Type B pancreatic cell (in vitro differentiated cells): ENCODE results near the gene ZDHHC1. TPM values are rescaled to one million over a fixed set of nuclear protein-coding genes. Genes with fewer than 3 reads are reported as not detected.

Experiments used
- DNase-seq: peaks from one replicate; pipeline ENCODE4 v3.0.0; 2021; ENCODE audit warnings: mixed read lengths; ENCODE audit not compliant: unreplicated experiment; ENCODE audit errors: extremely low spot score
- H3K27ac Mint-ChIP-seq: 2 replicates; pipeline ENCODE4 v1.8.0; 2021; ENCODE audit warnings: mild to moderate bottlenecking, mixed read lengths
- H3K27me3 Mint-ChIP-seq: 2 replicates; pipeline ENCODE4 v1.8.0; 2021; ENCODE audit warnings: mixed read lengths
- H3K36me3 Mint-ChIP-seq: 2 replicates; pipeline ENCODE4 v1.8.0; 2021; ENCODE audit warnings: mixed read lengths
- H3K4me1 Mint-ChIP-seq: one replicate; pipeline ENCODE4 v1.8.0; 2021; ENCODE audit warnings: mixed read lengths; ENCODE audit not compliant: unreplicated experiment
- H3K4me3 Mint-ChIP-seq: 2 replicates; pipeline ENCODE4 v1.8.0; 2021; ENCODE audit warnings: mild to moderate bottlenecking, mixed read lengths
- H3K9me3 Mint-ChIP-seq: 2 replicates; pipeline ENCODE4 v1.8.0; 2021; ENCODE audit warnings: mixed read lengths
- CTCF ChIP-seq: fragments of 200-600 bp; sonication (generic); conservative IDR thresholded peaks from 2 replicates; pipeline ENCODE4 v1.5.0; 2021; ENCODE audit warnings: antibody characterized with exemption, mild to moderate bottlenecking
- total RNA-seq: library from RNA; stranded (reverse); gene quantifications from 2 replicates; pipeline ENCODE4 v1.2.1, GENCODE V29; 2021; ENCODE audit warnings: low replicate concordance

Gene ZDHHC1
- total RNA-seq, 1 donor from 2014 or later, result 11.3 TPM

GRCh38 chr16:67392301-67393059, 23.8 kb downstream of the ZDHHC1 start:
- H3K36me3 Mint-ChIP-seq, result no peaks in the 10 kb centered on the region
- H3K27me3 Mint-ChIP-seq, result peaks cover 18% of the 10 kb centered on the region
- no peak for TF ChIP-seq CTCF
- H3K4me1 Mint-ChIP-seq, result peaks cover 19% of the 10 kb centered on the region
- peak overlapping the region; percentile 82 for H3K4me3 Mint-ChIP-seq
- no peaks in the 10 kb centered on the region for H3K9me3 Mint-ChIP-seq
- DNase-seq, result no peak
- peak overlapping the region; percentile 76 for H3K27ac Mint-ChIP-seq

- no peaks in the 10 kb centered on the region for H3K9me3 Mint-ChIP-seq
- H3K27me3 Mint-ChIP-seq, result peaks cover 18% of the 10 kb centered on the region
- peak overlapping the region; percentile 82 for H3K4me3 Mint-ChIP-seq
Observed at GRCh38 chr16:67391424-67392300, 24.6 kb downstream of the ZDHHC1 start.

GRCh38 chr16:67390816-67391423, 25.4 kb downstream of the ZDHHC1 start:
- H3K4me3 Mint-ChIP-seq, result no peak overlapping the region
- H3K27me3 Mint-ChIP-seq, result peaks cover 18% of the 10 kb centered on the region
- no peaks in the 10 kb centered on the region for H3K36me3 Mint-ChIP-seq
- peak overlapping the region; percentile 46 for H3K27ac Mint-ChIP-seq
- no peaks in the 10 kb centered on the region for H3K9me3 Mint-ChIP-seq
- peaks cover 14% of the 10 kb centered on the region for H3K4me1 Mint-ChIP-seq
- no peak for DNase-seq
- no peak for TF ChIP-seq CTCF

More at GRCh38 chr16:67391424-67392300, 24.6 kb downstream of the ZDHHC1 start:
- no peak for DNase-seq
- peak overlapping the region; percentile 76 for H3K27ac Mint-ChIP-seq
- H3K4me1 Mint-ChIP-seq, result peaks cover 14% of the 10 kb centered on the region
- no peaks in the 10 kb centered on the region for H3K36me3 Mint-ChIP-seq
- TF ChIP-seq CTCF, result no peak

GRCh38 chr16:67389911-67390815, 26.1 kb downstream of the ZDHHC1 start:
- DNase-seq, result no peak
- no peak for TF ChIP-seq CTCF
- Mint-ChIP-seq H3K27me3 (peaks cover 18% of the 10 kb centered on the region), H3K27ac (no peak overlapping the region), H3K36me3 (no peaks in the 10 kb centered on the region), H3K9me3 (no peaks in the 10 kb centered on the region), H3K4me3 (peak overlapping the region; percentile 32), H3K4me1 (peaks cover 20% of the 10 kb centered on the region)

- DNase-seq, result no peak
- TF ChIP-seq CTCF, result no peak
- Mint-ChIP-seq H3K36me3 (no peaks in the 10 kb centered on the region), H3K27me3 (peaks cover 18% of the 10 kb centered on the region), H3K27ac (no peak overlapping the region), H3K4me1 (peaks cover 26% of the 10 kb centered on the region), H3K9me3 (no peaks in the 10 kb centered on the region), H3K4me3 (no peak overlapping the region)
Observed at GRCh38 chr16:67388591-67388990, 27.7 kb downstream of the ZDHHC1 start.
